ENCODE results near the gene AGBL5. TPM values are rescaled to one million over a fixed set of nuclear protein-coding genes. Genes with fewer than 3 reads are reported as not detected.

The AGBL5 gene
- total and polyA plus RNA-seq, 2 of the 13 experiments (the other 11 are each of a cell fraction or from before 2014, with no cell fraction given), result 55.9 to 73.3 TPM

- TF ChIP-seq, protein P1, sequence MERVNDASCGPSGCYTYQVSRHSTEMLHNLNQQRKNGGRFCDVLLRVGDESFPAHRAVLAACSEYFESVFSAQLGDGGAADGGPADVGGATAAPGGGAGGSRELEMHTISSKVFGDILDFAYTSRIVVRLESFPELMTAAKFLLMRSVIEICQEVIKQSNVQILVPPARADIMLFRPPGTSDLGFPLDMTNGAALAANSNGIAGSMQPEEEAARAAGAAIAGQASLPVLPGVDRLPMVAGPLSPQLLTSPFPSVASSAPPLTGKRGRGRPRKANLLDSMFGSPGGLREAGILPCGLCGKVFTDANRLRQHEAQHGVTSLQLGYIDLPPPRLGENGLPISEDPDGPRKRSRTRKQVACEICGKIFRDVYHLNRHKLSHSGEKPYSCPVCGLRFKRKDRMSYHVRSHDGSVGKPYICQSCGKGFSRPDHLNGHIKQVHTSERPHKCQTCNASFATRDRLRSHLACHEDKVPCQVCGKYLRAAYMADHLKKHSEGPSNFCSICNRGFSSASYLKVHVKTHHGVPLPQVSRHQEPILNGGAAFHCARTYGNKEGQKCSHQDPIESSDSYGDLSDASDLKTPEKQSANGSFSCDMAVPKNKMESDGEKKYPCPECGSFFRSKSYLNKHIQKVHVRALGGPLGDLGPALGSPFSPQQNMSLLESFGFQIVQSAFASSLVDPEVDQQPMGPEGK (CRISPR knock-in tag; IDR thresholded peaks at IDR 0.05), result no peak
- TF ChIP-seq ONECUT2 (CRISPR knock-in tag; IDR thresholded peaks at IDR 0.05) (no peak), ZBTB38 (CRISPR knock-in tag; IDR thresholded peaks at IDR 0.05) (no peak), XBP1 (CRISPR knock-in tag; IDR thresholded peaks at IDR 0.05) (no peak), SP2 (CRISPR knock-in tag; IDR thresholded peaks at IDR 0.05) (no peak), ZNF607 (CRISPR knock-in tag; IDR thresholded peaks at IDR 0.05; ENCODE audit: borderline replicate concordance) (no peak), HIVEP1 (CRISPR knock-in tag; IDR thresholded peaks at IDR 0.05) (no peak), ZNF678 (CRISPR knock-in tag; IDR thresholded peaks at IDR 0.05) (no peak), NBN (conservative IDR thresholded peaks at IDR 0.05) (no peak)
Observed at GRCh38 chr2:27008678-27009077, 42.8 kb upstream of the AGBL5 start (continued).

- ATAC-seq (no peak), DNase-seq (ENCODE audit: low spot score) (no peak), FAIRE-seq (no peak)
- intact Hi-C loops (cut with micrococcal nuclease; ENCODE audit: unreplicated experiment) (no loop called here), in situ Hi-C loops (cut with HindIII; ENCODE audit: extremely low pct_ligation_motif_present, low pct_unique_long_range_greater_than_20kb) (no loop called here)
- POLR2A ChIA-PET, result no interaction called here
- Histone ChIP-seq H3K79me2 (ENCODE audit: insufficient read depth, low read length) (no peaks in the 10 kb centered on the region), H3K4me1 (ENCODE audit: insufficient read depth, low read length) (peaks cover 15% of the 10 kb centered on the region), H4K20me1 (ENCODE audit: insufficient read depth, low read length) (no peaks in the 10 kb centered on the region), H3K27ac (ENCODE audit: extremely low read length, insufficient read depth, low read length) (no peak overlapping the region), H3K36me3 (replicated peaks in 1 of 2; ENCODE audit: control insufficient read depth in 1 of 2, insufficient read depth in 2 of 2, low read length in 2 of 2) (no peaks in the 10 kb centered on the region), H3K4me3 (replicated peaks in 1 of 3; ENCODE audit: insufficient read depth in 1 of 3, low read depth in 2 of 3, low read length in 3 of 3) (no peak overlapping the region), H3K4me2 (ENCODE audit: low read depth, low read length) (no peak overlapping the region), H3K9ac (ENCODE audit: insufficient read depth, low read depth, low read length) (no peak overlapping the region), H3K27me3 (ENCODE audit: control insufficient read depth in 1 of 2, insufficient read depth in 2 of 2, low read length in 2 of 2) (no peaks in the 10 kb centered on the region), H2AFZ (ENCODE audit: low read length) (no peak overlapping the region), H3K9me3 (ENCODE audit: low read length) (no peaks in the 10 kb centered on the region)
- no TSS peak for BruUV-seq (replicated peaks)
- CTCF ChIA-PET (ENCODE audit: low intra/inter-chr PET ratio, low total read pairs), result no interaction called here
- TF ChIP-seq, protein P2, sequence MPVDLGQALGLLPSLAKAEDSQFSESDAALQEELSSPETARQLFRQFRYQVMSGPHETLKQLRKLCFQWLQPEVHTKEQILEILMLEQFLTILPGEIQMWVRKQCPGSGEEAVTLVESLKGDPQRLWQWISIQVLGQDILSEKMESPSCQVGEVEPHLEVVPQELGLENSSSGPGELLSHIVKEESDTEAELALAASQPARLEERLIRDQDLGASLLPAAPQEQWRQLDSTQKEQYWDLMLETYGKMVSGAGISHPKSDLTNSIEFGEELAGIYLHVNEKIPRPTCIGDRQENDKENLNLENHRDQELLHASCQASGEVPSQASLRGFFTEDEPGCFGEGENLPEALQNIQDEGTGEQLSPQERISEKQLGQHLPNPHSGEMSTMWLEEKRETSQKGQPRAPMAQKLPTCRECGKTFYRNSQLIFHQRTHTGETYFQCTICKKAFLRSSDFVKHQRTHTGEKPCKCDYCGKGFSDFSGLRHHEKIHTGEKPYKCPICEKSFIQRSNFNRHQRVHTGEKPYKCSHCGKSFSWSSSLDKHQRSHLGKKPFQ (CRISPR knock-in tag; IDR thresholded peaks at IDR 0.05; ENCODE audit: insufficient replicate concordance), result no peak
- TF ChIP-seq ZFX (CRISPR knock-in tag; IDR thresholded peaks at IDR 0.05; ENCODE audit: low read depth), result no peak
- TF ChIP-seq, protein P3, sequence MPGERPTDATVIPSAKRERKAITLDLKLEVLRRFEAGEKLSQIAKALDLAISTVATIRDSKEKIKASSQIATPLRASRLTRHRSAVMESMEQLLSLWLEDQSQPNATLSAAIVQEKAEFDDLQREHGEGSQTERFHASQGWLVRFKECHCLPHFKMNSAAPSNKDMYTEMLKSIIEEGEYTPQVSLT (CRISPR knock-in tag; IDR thresholded peaks at IDR 0.05; ENCODE audit: borderline replicate concordance, low read depth), result no peak
- no peak for TF ChIP-seq SRSF9 (IDR thresholded peaks at IDR 0.05; ENCODE audit: borderline replicate concordance, insufficient read depth, low read depth, low read length, poor library complexity, severe bottlenecking)
- no peak for TF ChIP-seq ZFYVE20 (CRISPR knock-in tag; IDR thresholded peaks at IDR 0.05; ENCODE audit: borderline replicate concordance, low read depth)
- no peak for TF ChIP-seq ZNF367 (CRISPR knock-in tag; IDR thresholded peaks at IDR 0.05; ENCODE audit: borderline replicate concordance)
- no peak for TF ChIP-seq RFX1 (IDR thresholded peaks at IDR 0.05)
- no peak for TF ChIP-seq RELA (CRISPR knock-in tag; IDR thresholded peaks at IDR 0.05)
- TF ChIP-seq PCBP2 (optimal IDR thresholded peaks at IDR 0.05; ENCODE audit: low read depth, low read length, poor library complexity, severe bottlenecking), result no peak
- no peak for TF ChIP-seq ZNF143 (CRISPR knock-in tag; IDR thresholded peaks at IDR 0.05)
- TF ChIP-seq ZNF264 (CRISPR knock-in tag; IDR thresholded peaks at IDR 0.05), result no peak
- no peak for TF ChIP-seq ZZZ3 (CRISPR knock-in tag; IDR thresholded peaks at IDR 0.05; ENCODE audit: borderline replicate concordance)
- TF ChIP-seq PAF1 (CRISPR knock-in tag; IDR thresholded peaks at IDR 0.05), result no peak
- TF ChIP-seq ELF3 (CRISPR knock-in tag; IDR thresholded peaks at IDR 0.05), result no peak
- no peak for TF ChIP-seq ZFP36 (IDR thresholded peaks at IDR 0.05; ENCODE audit: borderline replicate concordance, low read depth, low read length, partially characterized antibody)
Observed at GRCh38 chr2:27009083-27009482, 42.4 kb upstream of the AGBL5 start.

All from HepG2 (cell line).